Measurements from ENCODE around the gene DNMT3B. TPM values are rescaled to one million over a fixed set of nuclear protein-coding genes. Genes with fewer than 3 reads are reported as not detected.

DNMT3B gene
- total RNA-seq, 4 donors from 2014 or later: 0.26 to 5.0 (median 1.2) TPM

DNA sequence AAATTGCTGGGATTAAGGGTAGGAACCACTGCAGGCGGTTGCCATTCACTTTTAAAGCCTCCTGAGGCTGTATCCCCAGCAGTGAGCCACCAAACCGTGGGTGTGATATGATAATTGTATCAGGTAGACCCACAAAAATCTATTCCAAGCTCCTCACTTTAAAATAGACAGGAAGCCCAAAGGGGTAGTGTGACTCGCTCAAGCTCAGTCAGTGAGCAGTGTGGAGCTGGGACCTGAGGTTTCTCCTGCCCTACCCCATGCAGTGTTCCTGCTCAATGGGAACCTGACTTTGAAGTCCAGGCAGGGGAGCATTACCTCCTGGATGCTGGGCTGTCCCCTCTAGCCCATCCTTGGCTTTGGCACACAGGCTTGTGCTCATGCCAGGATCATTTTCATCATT is 42.6 kb downstream of the DNMT3B start:
- DNase-seq: no peak
- no peaks in the 10 kb centered on the region for H3K4me1 ChIP-seq
- H3K27me3 ChIP-seq: no peaks in the 10 kb centered on the region
- H3K4me3 ChIP-seq: no peak overlapping the region
- H3K9me3 ChIP-seq: no peaks in the 10 kb centered on the region
- no peak overlapping the region for H3K27ac ChIP-seq
- intact Hi-C loops (cut with DNase I; ENCODE audit: low total_unique reads): no loop called here
- no peaks in the 10 kb centered on the region for H3K36me3 ChIP-seq
- no peak for TF ChIP-seq POLR2A (IDR thresholded peaks at IDR 0.05)
- TF ChIP-seq, protein P1, sequence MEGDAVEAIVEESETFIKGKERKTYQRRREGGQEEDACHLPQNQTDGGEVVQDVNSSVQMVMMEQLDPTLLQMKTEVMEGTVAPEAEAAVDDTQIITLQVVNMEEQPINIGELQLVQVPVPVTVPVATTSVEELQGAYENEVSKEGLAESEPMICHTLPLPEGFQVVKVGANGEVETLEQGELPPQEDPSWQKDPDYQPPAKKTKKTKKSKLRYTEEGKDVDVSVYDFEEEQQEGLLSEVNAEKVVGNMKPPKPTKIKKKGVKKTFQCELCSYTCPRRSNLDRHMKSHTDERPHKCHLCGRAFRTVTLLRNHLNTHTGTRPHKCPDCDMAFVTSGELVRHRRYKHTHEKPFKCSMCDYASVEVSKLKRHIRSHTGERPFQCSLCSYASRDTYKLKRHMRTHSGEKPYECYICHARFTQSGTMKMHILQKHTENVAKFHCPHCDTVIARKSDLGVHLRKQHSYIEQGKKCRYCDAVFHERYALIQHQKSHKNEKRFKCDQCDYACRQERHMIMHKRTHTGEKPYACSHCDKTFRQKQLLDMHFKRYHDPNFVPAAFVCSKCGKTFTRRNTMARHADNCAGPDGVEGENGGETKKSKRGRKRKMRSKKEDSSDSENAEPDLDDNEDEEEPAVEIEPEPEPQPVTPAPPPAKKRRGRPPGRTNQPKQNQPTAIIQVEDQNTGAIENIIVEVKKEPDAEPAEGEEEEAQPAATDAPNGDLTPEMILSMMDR (IDR thresholded peaks at IDR 0.05): no peak

DNA sequence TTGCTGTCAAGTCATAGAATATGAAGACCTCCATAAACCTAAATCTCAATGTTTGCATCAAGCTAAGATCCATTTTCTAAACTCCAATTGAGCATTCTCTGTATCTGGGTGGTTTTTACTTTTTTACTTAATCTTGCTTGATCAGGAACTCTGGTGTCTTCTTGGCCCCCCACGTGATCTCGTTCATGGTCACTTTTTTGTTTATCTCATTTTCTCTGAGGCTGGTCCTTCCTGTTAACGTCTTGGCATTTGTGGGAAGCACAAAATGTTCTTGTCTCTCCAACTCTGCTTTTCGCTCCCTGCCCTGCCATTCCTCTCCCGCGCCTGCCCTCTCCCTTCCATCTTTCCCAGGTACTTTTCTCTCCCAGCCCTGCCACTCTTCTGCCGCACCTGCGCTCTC is 43.5 kb downstream of the DNMT3B start:
- DNase-seq: no peak
- intact Hi-C loops (cut with DNase I; ENCODE audit: low total_unique reads): no loop called here
- no peak overlapping the region for H3K27ac ChIP-seq
- H3K4me1 ChIP-seq: no peaks in the 10 kb centered on the region
- H3K9me3 ChIP-seq: no peaks in the 10 kb centered on the region
- no peaks in the 10 kb centered on the region for H3K27me3 ChIP-seq
- no peak for TF ChIP-seq POLR2A (IDR thresholded peaks at IDR 0.05)
- TF ChIP-seq, protein P1 (IDR thresholded peaks at IDR 0.05): no peak
- H3K36me3 ChIP-seq: no peaks in the 10 kb centered on the region
- no peak overlapping the region for H3K4me3 ChIP-seq

DNA sequence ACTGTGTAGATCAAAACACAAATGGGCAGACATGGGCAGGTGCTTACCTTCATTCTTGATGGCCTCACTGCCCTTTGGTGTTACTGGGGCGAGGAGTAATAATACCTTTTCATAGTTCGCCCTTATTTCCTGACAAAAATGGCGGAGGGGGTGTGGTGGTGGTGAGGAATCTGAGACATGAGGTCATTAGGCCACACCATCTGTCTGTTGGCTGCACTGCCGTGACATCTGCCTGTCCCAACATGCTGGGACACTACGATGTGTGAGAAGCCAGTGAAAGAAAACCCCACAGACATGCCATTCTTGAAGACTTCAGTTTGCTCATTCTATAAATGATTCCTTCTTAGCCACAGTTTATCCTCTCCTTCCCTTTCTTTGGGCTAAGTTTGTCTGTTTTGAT is 44.2 kb downstream of the DNMT3B start:
- H3K27me3 ChIP-seq: no peaks in the 10 kb centered on the region
- H3K27ac ChIP-seq: no peak overlapping the region
- no peaks in the 10 kb centered on the region for H3K9me3 ChIP-seq
- intact Hi-C loops (cut with DNase I; ENCODE audit: low total_unique reads): no loop called here
- H3K4me1 ChIP-seq: no peaks in the 10 kb centered on the region
- no peak overlapping the region for H3K4me3 ChIP-seq
- H3K36me3 ChIP-seq: no peaks in the 10 kb centered on the region
- TF ChIP-seq, protein P1 (IDR thresholded peaks at IDR 0.05): no peak
- no peak for TF ChIP-seq POLR2A (IDR thresholded peaks at IDR 0.05)
- no peak for DNase-seq

DNA sequence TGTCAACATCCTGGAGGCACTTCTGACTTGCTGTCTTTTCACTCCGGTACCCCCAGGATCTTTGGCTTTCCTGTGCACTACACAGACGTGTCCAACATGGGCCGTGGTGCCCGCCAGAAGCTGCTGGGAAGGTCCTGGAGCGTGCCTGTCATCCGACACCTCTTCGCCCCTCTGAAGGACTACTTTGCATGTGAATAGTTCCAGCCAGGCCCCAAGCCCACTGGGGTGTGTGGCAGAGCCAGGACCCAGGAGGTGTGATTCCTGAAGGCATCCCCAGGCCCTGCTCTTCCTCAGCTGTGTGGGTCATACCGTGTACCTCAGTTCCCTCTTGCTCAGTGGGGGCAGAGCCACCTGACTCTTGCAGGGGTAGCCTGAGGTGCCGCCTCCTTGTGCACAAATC is 45.5 kb downstream of the DNMT3B start:
- no peak for TF ChIP-seq POLR2A (IDR thresholded peaks at IDR 0.05)
- TF ChIP-seq, protein P1 (IDR thresholded peaks at IDR 0.05): no peak
- Histone ChIP-seq H3K36me3 (no peaks in the 10 kb centered on the region), H3K4me1 (no peaks in the 10 kb centered on the region), H3K27ac (no peak overlapping the region), H3K9me3 (no peaks in the 10 kb centered on the region), H3K4me3 (no peak overlapping the region), H3K27me3 (no peaks in the 10 kb centered on the region)
- intact Hi-C loops (cut with DNase I; ENCODE audit: low total_unique reads): no loop called here
- DNase-seq: no peak

DNA sequence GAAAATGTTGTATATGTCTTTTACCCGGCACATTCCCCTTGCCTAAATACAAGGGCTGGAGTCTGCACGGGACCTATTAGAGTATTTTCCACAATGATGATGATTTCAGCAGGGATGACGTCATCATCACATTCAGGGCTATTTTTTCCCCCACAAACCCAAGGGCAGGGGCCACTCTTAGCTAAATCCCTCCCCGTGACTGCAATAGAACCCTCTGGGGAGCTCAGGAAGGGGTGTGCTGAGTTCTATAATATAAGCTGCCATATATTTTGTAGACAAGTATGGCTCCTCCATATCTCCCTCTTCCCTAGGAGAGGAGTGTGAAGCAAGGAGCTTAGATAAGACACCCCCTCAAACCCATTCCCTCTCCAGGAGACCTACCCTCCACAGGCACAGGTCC is 46.3 kb downstream of the DNMT3B start:
- intact Hi-C loops (cut with DNase I; ENCODE audit: low total_unique reads): no loop called here

More for the DNA sequence above, 46.3 kb downstream of the DNMT3B start:
- Histone ChIP-seq H3K4me1 (no peaks in the 10 kb centered on the region), H3K36me3 (no peaks in the 10 kb centered on the region), H3K4me3 (no peak overlapping the region), H3K27ac (no peak overlapping the region), H3K9me3 (no peaks in the 10 kb centered on the region), H3K27me3 (no peaks in the 10 kb centered on the region)
- DNase-seq: no peak
- TF ChIP-seq, protein P1 (IDR thresholded peaks at IDR 0.05): no peak
- no peak for TF ChIP-seq POLR2A (IDR thresholded peaks at IDR 0.05)

Measured in uterus (tissue), 4 donors.